HCT116 (cell line): Measurements from ENCODE around the gene RPL14. TPM values are rescaled to one million over a fixed set of nuclear protein-coding genes. Genes with fewer than 3 reads are reported as not detected.

Source experiments
- ATAC-seq: fragments of 200-7000 bp; cut with Tn5 transposase; 2 replicates; pipeline ENCODE4 v1.9.1; 2020; ENCODE audit warnings: mild to moderate bottlenecking, moderate library complexity
- BruUV-seq: library from RNA; stranded (reverse); fragments of 400-500 nt; replicated peaks from 2 replicates; lab custom pipeline; 2021; lab: Mats Ljungman, UMichigan
- CTCF ChIA-PET: fragments of 300-600 bp; sonication (Branson Sonifier 250); formaldehyde crosslinking; loops from one replicate; lab custom pipeline; 2021; ENCODE audit warnings: antibody characterized with exemption; lab: Charles Lee
- POLR2A ChIA-PET: fragments of 300-600, 350-600 bp; sonication (Branson Sonifier 250); formaldehyde crosslinking; loops from one replicate; lab custom pipeline; 2021; ENCODE audit warnings: antibody characterized with exemption; lab: Charles Lee
- RAD21 ChIA-PET, 2 experiments: fragments of 300-600 bp; sonication (Branson Sonifier 250); formaldehyde crosslinking; loops; one replicate each; lab custom pipeline; 2023; ENCODE audit warnings: low total read pairs in 2 of 2; ENCODE audit not compliant: uncharacterized antibody in 2 of 2, unreplicated experiment in 2 of 2, low non-redundant PET in 1 of 2; lab: Charles Lee
- DNase-seq: peaks from one replicate; pipeline ENCODE4 v3.0.0-alpha.2; 2010; ENCODE audit warnings: low read depth, low spot score
- H2AFZ ChIP-seq: fragments of 200-600 bp; shearing (Covaris generic), sonication (generic); 2 replicates; pipeline ENCODE4 v1.6.1; 2017; ENCODE audit warnings: low read depth, mixed run types, mixed read lengths, antibody characterized with exemption, low read length; ENCODE audit not compliant: poor library complexity, severe bottlenecking
- H3K27ac ChIP-seq: 2 replicates; pipeline ENCODE4 v1.5.1; 2012; ENCODE audit warnings: low read depth, low read length
- H3K27me3 ChIP-seq: fragments of 200-600 bp; sonication (generic); 2 replicates; pipeline ENCODE4 v1.6.1; 2016; ENCODE audit warnings: mixed run types, low read length, mixed read lengths; ENCODE audit not compliant: insufficient read depth
- H3K36me3 ChIP-seq, 2 experiments: fragments of 200-500 bp in 1 of 2; fragments of 200-600 bp in 1 of 2; sonication (Bioruptor generic) in 1 of 2; sonication (generic) in 1 of 2; 2 replicates each; pipeline versions ENCODE4 v1.5.1 to v1.6.1; 2014 to 2016; ENCODE audit warnings: low read length in 2 of 2, inconsistent platforms in 1 of 2, mixed read lengths in 1 of 2, mixed run types in 1 of 2; ENCODE audit not compliant: insufficient read depth in 2 of 2, control insufficient read depth in 1 of 2
- H3K4me1 ChIP-seq, 2 experiments: fragments of 200-600 bp in 1 of 2; sonication (generic) in 1 of 2; 2 replicates each; pipeline versions ENCODE4 v1.5.1 to v1.6.1; 2012 to 2017; ENCODE audit warnings: low read length in 2 of 2, inconsistent platforms in 1 of 2, mild to moderate bottlenecking in 1 of 2, mixed read lengths in 1 of 2, mixed run types in 1 of 2, moderate library complexity in 1 of 2; ENCODE audit not compliant: insufficient read depth in 2 of 2, control insufficient read depth in 1 of 2
- H3K4me2 ChIP-seq: fragments of 200-600 bp; sonication (generic); 2 replicates; pipeline ENCODE4 v1.6.1; 2017; ENCODE audit warnings: mixed run types, low read length, mixed read lengths
- H3K4me3 ChIP-seq, 2 experiments: fragments of 200-600 bp in 1 of 2; sonication (generic) in 1 of 2; replicated peaks in 1 of 2; 2 replicates each; pipeline ENCODE4 v1.5.1; 2011 to 2016; ENCODE audit warnings: low read length in 2 of 2, control low read depth in 1 of 2, low read depth in 1 of 2, mild to moderate bottlenecking in 1 of 2, mixed read lengths in 1 of 2, mixed run types in 1 of 2
- H3K79me2 ChIP-seq: fragments of 200-600 bp; sonication (generic); 2 replicates; pipeline ENCODE4 v1.6.1; 2017; ENCODE audit warnings: mild to moderate bottlenecking, mixed run types, low read length, moderate library complexity, mixed read lengths; ENCODE audit not compliant: insufficient read depth
- H3K9ac ChIP-seq: fragments of 200-600 bp; sonication (generic); 2 replicates; pipeline ENCODE4 v1.6.1; 2016; ENCODE audit warnings: low read length, mixed read lengths
- H3K9me2 ChIP-seq: fragments of 200-600 bp; sonication (generic), shearing (Covaris generic); 2 replicates; pipeline ENCODE4 v1.6.1; 2017; ENCODE audit warnings: mixed run types, mild to moderate bottlenecking, moderate library complexity; ENCODE audit not compliant: insufficient read depth
- H3K9me3 ChIP-seq, 2 experiments: fragments of 200-500 bp in 1 of 2; fragments of 200-600 bp in 1 of 2; sonication (Bioruptor generic) in 1 of 2; sonication (generic) in 1 of 2; 2 replicates each; pipeline ENCODE4 v1.6.1; 2014 to 2017; ENCODE audit warnings: low read length in 2 of 2, mixed read lengths in 2 of 2, inconsistent platforms in 1 of 2, low read depth in 1 of 2, mild to moderate bottlenecking in 1 of 2, mixed run types in 1 of 2, moderate library complexity in 1 of 2; ENCODE audit not compliant: control insufficient read depth in 1 of 2, insufficient read depth in 1 of 2
- H4K20me1 ChIP-seq: fragments of 200-600 bp; sonication (generic), shearing (Covaris generic); 2 replicates; pipeline ENCODE4 v1.6.1; 2017; ENCODE audit warnings: mixed run types, mild to moderate bottlenecking, moderate library complexity; ENCODE audit not compliant: insufficient read depth
- CBX3 ChIP-seq: IDR thresholded peaks from 2 replicates; pipeline ENCODE4 v1.6.1; 2012; ENCODE audit warnings: low read depth
- CEBPB ChIP-seq: IDR thresholded peaks from 2 replicates; pipeline ENCODE4 v1.6.1; 2012; ENCODE audit warnings: low read depth
- CTCF ChIP-seq, 3 experiments: fragments of 200-600 bp in 1 of 3; sonication (generic) in 1 of 3; IDR thresholded peaks in 2 of 3; conservative IDR thresholded peaks in 1 of 3; 2 replicates each; pipeline ENCODE4 v1.5.1; 2012 to 2017; ENCODE audit warnings: low read depth in 2 of 3, low read length in 2 of 3, antibody characterized with exemption in 1 of 3, borderline replicate concordance in 1 of 3, control low read depth in 1 of 3, mild to moderate bottlenecking in 1 of 3, mixed read lengths in 1 of 3, mixed run types in 1 of 3, moderate library complexity in 1 of 3; ENCODE audit not compliant: insufficient read depth in 1 of 3
- EZH2 ChIP-seq: fragments of 200-600 bp; sonication (generic); IDR thresholded peaks from 2 replicates; pipeline ENCODE4 v1.6.1; 2017; ENCODE audit warnings: antibody characterized with exemption, mixed run types
- FOSL1 ChIP-seq: IDR thresholded peaks from 2 replicates; pipeline ENCODE4 v1.6.1; 2012; ENCODE audit warnings: low read depth
- JUND ChIP-seq: IDR thresholded peaks from 2 replicates; pipeline ENCODE4 v1.6.1; 2012
- RAD21 ChIP-seq: IDR thresholded peaks from 2 replicates; pipeline ENCODE4 v1.6.1; 2012; ENCODE audit warnings: low read depth, mild to moderate bottlenecking
- REST ChIP-seq: IDR thresholded peaks from 2 replicates; pipeline ENCODE4 v1.6.1; 2012; ENCODE audit warnings: low read depth
- SIN3A ChIP-seq: IDR thresholded peaks from 2 replicates; pipeline ENCODE4 v1.6.1; 2012; ENCODE audit warnings: low read depth
- SP1 ChIP-seq: IDR thresholded peaks from 2 replicates; pipeline ENCODE4 v1.6.1; 2012; ENCODE audit warnings: low read depth
- SRF ChIP-seq: IDR thresholded peaks from 2 replicates; pipeline ENCODE4 v1.6.1; 2012; ENCODE audit warnings: low read depth
- YY1 ChIP-seq: IDR thresholded peaks from 2 replicates; pipeline ENCODE4 v1.6.1; 2011; ENCODE audit warnings: low read length, low read depth, moderate library complexity, mild to moderate bottlenecking; ENCODE audit not compliant: insufficient replicate concordance; ENCODE audit errors: extremely low read depth
- ZFX ChIP-seq: fragments of 450-650 bp; IDR thresholded peaks from 2 replicates; pipeline ENCODE4 v1.6.1; 2017
- intact Hi-C: fragments of 100-400 bp; cut with micrococcal nuclease; formaldehyde crosslinking; loops from 2 replicates; pipeline ENCODE4 v1.10.0; 2022
- total RNA-seq: library from RNA; stranded (reverse); gene quantifications from one replicate; pipeline ENCODE4 v1.2.1, GENCODE V29; 2021; ENCODE audit not compliant: unreplicated experiment

Gene RPL14
- total RNA-seq, 1 experiment from 2014 or later, result 2,938 TPM

- BruUV-seq, result no TSS peak
- DNase-seq (no peak), ATAC-seq (no peak)
- ChIA-PET POLR2A (no interaction called here), CTCF (no interaction called here), RAD21 (no interaction called here)
- H3K9me3 ChIP-seq, result no peaks in the 10 kb centered on the region
- H3K36me3 ChIP-seq, result no peaks in the 10 kb centered on the region
- no peaks in the 10 kb centered on the region for H3K27me3 ChIP-seq
- no peak overlapping the region for H3K9ac ChIP-seq
- TF ChIP-seq EZH2, result no peak
- TF ChIP-seq SRF, result no peak
- TF ChIP-seq RAD21, result no peak
- no peak for TF ChIP-seq SP1
- no peak for TF ChIP-seq CBX3
- no peak for TF ChIP-seq REST
- no peak for TF ChIP-seq FOSL1
- no peak for TF ChIP-seq YY1
- no peak for TF ChIP-seq SIN3A
- no peak for TF ChIP-seq ZFX
- no peak for TF ChIP-seq CEBPB
- no peak for TF ChIP-seq JUND
- no peak for TF ChIP-seq CTCF (IDR thresholded peaks at IDR 0.05 in 2 of 3, conservative IDR thresholded peaks at IDR 0.05 in 1 of 3; ENCODE audit: borderline replicate concordance in 1 of 3, insufficient read depth in 1 of 3, low read depth in 2 of 3, low read length in 2 of 3)
- no peaks in the 10 kb centered on the region for H3K4me1 ChIP-seq
- H3K4me3 ChIP-seq, result no peak overlapping the region
- intact Hi-C loops, result no loop called here
- H3K9me2 ChIP-seq, result no peaks in the 10 kb centered on the region
- no peaks in the 10 kb centered on the region for H4K20me1 ChIP-seq
- H3K27ac ChIP-seq, result no peak overlapping the region
- H3K4me2 ChIP-seq, result no peak overlapping the region
- H3K79me2 ChIP-seq, result no peaks in the 10 kb centered on the region
- no peak overlapping the region for H2AFZ ChIP-seq
Measured at GRCh38 chr3:40445880-40446279, 11.3 kb upstream of the RPL14 start.
